Neural progenitor cell (in vitro differentiated cells): ENCODE data around the gene ENTPD7. TPM values are rescaled to one million over a fixed set of nuclear protein-coding genes. Genes with fewer than 3 reads are reported as not detected.

ENCODE experiments used
- DNase-seq: peaks from one replicate; pipeline ENCODE4 v3.0.0-alpha.2; 2016; ENCODE audit warnings: low spot score
- H2AFZ ChIP-seq: fragments of 200-600 bp; sonication (generic); replicated peaks from 2 replicates; pipeline ENCODE4 v1.6.1; 2016; ENCODE audit warnings: antibody characterized with exemption
- H3F3A ChIP-seq: fragments of 200-600 bp; sonication (generic); 2 replicates; pipeline ENCODE4 v1.6.1; 2016; ENCODE audit warnings: antibody characterized with exemption, low read depth
- H3K27ac ChIP-seq: fragments of 200-600 bp; sonication (generic); 2 replicates; pipeline ENCODE4 v1.5.1; 2016; ENCODE audit warnings: mild to moderate bottlenecking
- H3K27me3 ChIP-seq: fragments of 200-600 bp; sonication (generic); 2 replicates; pipeline ENCODE4 v1.6.1; 2016; ENCODE audit warnings: mild to moderate bottlenecking, moderate library complexity
- H3K36me3 ChIP-seq: fragments of 200-600 bp; sonication (generic); 2 replicates; pipeline ENCODE4 v1.5.1; 2016
- H3K4me1 ChIP-seq: fragments of 200-600 bp; sonication (generic); 2 replicates; pipeline ENCODE4 v1.6.1; 2016; ENCODE audit warnings: mixed run types
- H3K4me2 ChIP-seq: fragments of 200-600 bp; sonication (generic); 2 replicates; pipeline ENCODE4 v1.6.1; 2016
- H3K4me3 ChIP-seq: fragments of 200-600 bp; sonication (generic); 2 replicates; pipeline ENCODE4 v1.5.1; 2016
- H3K79me2 ChIP-seq: fragments of 200-600 bp; sonication (generic); 2 replicates; pipeline ENCODE4 v1.6.1; 2016; ENCODE audit warnings: low read depth
- H3K9ac ChIP-seq: fragments of 200-600 bp; sonication (generic); 2 replicates; pipeline ENCODE4 v1.6.1; 2016
- H3K9me3 ChIP-seq: fragments of 200-600 bp; sonication (generic); 2 replicates; pipeline ENCODE4 v1.5.1; 2016; ENCODE audit warnings: low read depth
- H4K20me1 ChIP-seq: fragments of 200-600 bp; sonication (generic); 2 replicates; pipeline ENCODE4 v1.6.1; 2016; ENCODE audit warnings: low read depth
- H3K27ac Mint-ChIP-seq: 3 replicates; pipeline ENCODE4 v1.8.0; 2021; ENCODE audit warnings: mixed read lengths
- H3K27me3 Mint-ChIP-seq: 2 replicates; pipeline ENCODE4 v1.8.0; 2022; ENCODE audit warnings: low read depth, mild to moderate bottlenecking, inconsistent platforms, moderate library complexity, mixed read lengths; ENCODE audit not compliant: insufficient read depth
- H3K36me3 Mint-ChIP-seq: 3 replicates; pipeline ENCODE4 v1.8.0; 2021; ENCODE audit warnings: mixed read lengths
- H3K4me1 Mint-ChIP-seq: 3 replicates; pipeline ENCODE4 v1.8.0; 2021; ENCODE audit warnings: mixed read lengths
- H3K4me3 Mint-ChIP-seq: 3 replicates; pipeline ENCODE4 v1.8.0; 2021; ENCODE audit warnings: mild to moderate bottlenecking, moderate library complexity, mixed read lengths
- H3K9me3 Mint-ChIP-seq: 3 replicates; pipeline ENCODE4 v1.8.0; 2020; ENCODE audit warnings: mixed read lengths
- EZH2 ChIP-seq: fragments of 200-600 bp; sonication (generic); IDR thresholded peaks from 2 replicates; pipeline ENCODE4 v1.6.1; 2017; ENCODE audit warnings: antibody characterized with exemption, mild to moderate bottlenecking, moderate library complexity
- EZH2phosphoT487 ChIP-seq: fragments of 200-600 bp; sonication (generic); IDR thresholded peaks from 2 replicates; pipeline ENCODE4 v1.6.1; 2017; ENCODE audit warnings: antibody characterized with exemption
- total RNA-seq: library from RNA; depleted of rRNA; stranded (reverse); fragments of >200 nt; gene quantifications from 2 replicates; pipeline ENCODE4 v1.2.3, GENCODE V29; 2015; ENCODE audit warnings: low replicate concordance
- TF ChIP-seq, protein P1 (sequence below): fragments of 200-600 bp; sonication (generic); IDR thresholded peaks from 2 replicates; pipeline ENCODE4 v1.5.1; 2017; ENCODE audit warnings: antibody characterized with exemption, mild to moderate bottlenecking

The ENTPD7 gene
- total RNA-seq, 1 donor from 2014 or later = 7.2 TPM

DNA sequence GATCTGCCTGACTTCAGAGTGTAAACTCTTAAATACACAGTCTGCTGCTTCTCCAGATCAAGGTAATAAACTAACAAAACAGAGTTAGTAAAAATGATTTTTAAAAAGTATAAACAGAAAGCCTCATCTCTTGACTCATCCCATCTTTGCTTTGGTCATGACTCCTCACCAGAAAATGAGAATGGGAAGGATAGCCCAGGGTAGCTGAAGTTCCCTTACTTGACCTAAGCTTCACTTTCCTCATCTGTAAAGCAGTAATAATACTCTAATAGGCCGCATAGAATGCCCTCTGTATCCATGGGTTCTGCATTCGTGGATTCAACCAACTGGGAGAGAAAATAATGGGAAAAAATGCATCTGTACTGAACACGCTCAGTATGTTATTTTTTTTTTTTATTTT is 27.8 kb upstream of the ENTPD7 start:
- Histone ChIP-seq H3K79me2 (no peaks in the 10 kb centered on the region), H3K4me2 (no peak overlapping the region), H3K36me3 (no peaks in the 10 kb centered on the region), H4K20me1 (no peaks in the 10 kb centered on the region), H3K4me3 (no peak overlapping the region), H3K27me3 (no peaks in the 10 kb centered on the region), H2AFZ (no peak overlapping the region), H3K4me1 (no peaks in the 10 kb centered on the region), H3K27ac (no peak overlapping the region), H3K9me3 (no peaks in the 10 kb centered on the region), H3F3A (no peaks in the 10 kb centered on the region), H3K9ac (no peak overlapping the region)
- H3K27ac Mint-ChIP-seq = no peak overlapping the region
- H3K9me3 Mint-ChIP-seq = no peaks in the 10 kb centered on the region
- peaks cover 3% of the 10 kb centered on the region for H3K27me3 Mint-ChIP-seq
- no peaks in the 10 kb centered on the region for H3K36me3 Mint-ChIP-seq
- DNase-seq = no peak
- TF ChIP-seq, protein P1, sequence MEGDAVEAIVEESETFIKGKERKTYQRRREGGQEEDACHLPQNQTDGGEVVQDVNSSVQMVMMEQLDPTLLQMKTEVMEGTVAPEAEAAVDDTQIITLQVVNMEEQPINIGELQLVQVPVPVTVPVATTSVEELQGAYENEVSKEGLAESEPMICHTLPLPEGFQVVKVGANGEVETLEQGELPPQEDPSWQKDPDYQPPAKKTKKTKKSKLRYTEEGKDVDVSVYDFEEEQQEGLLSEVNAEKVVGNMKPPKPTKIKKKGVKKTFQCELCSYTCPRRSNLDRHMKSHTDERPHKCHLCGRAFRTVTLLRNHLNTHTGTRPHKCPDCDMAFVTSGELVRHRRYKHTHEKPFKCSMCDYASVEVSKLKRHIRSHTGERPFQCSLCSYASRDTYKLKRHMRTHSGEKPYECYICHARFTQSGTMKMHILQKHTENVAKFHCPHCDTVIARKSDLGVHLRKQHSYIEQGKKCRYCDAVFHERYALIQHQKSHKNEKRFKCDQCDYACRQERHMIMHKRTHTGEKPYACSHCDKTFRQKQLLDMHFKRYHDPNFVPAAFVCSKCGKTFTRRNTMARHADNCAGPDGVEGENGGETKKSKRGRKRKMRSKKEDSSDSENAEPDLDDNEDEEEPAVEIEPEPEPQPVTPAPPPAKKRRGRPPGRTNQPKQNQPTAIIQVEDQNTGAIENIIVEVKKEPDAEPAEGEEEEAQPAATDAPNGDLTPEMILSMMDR = no peak
- TF ChIP-seq EZH2 = no peak
- TF ChIP-seq EZH2phosphoT487 = no peak
- no peaks in the 10 kb centered on the region for H3K4me1 Mint-ChIP-seq
- no peak overlapping the region for H3K4me3 Mint-ChIP-seq

DNA sequence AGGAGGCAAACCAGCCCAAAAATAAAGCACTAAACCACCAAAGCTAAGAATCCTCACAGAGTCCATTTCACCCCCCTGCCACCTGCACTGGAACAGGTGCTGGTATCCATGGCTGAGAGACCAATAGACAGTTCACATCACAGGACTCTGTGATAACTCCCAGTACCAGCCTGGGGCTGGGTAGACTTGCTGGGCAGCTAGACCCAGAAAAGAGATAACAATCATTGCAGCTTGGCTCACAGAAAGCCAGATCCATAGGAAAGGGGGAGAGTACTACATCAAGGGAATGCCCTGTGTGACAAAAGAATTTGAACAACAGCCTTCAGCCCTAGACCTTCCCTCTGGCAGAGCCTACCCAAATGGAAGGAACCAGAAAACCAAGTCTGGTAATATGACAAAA is 25.5 kb upstream of the ENTPD7 start:
- no peak overlapping the region for H3K9ac ChIP-seq
- H3K4me1 ChIP-seq = no peaks in the 10 kb centered on the region
- no peaks in the 10 kb centered on the region for H3K36me3 ChIP-seq
- TF ChIP-seq EZH2phosphoT487 (no peak), EZH2 (no peak)
- TF ChIP-seq, protein P1 = no peak
- H3K4me2 ChIP-seq = no peak overlapping the region
- no peak overlapping the region for H3K27ac ChIP-seq
- peaks cover 11% of the 10 kb centered on the region for H3K27me3 ChIP-seq
- H3K27me3 Mint-ChIP-seq = peaks cover 10% of the 10 kb centered on the region
- DNase-seq = no peak
- no peak overlapping the region for H3K27ac Mint-ChIP-seq
- no peaks in the 10 kb centered on the region for H3K79me2 ChIP-seq
- no peaks in the 10 kb centered on the region for H3K9me3 Mint-ChIP-seq
- no peaks in the 10 kb centered on the region for H3K36me3 Mint-ChIP-seq
- no peak overlapping the region for H2AFZ ChIP-seq
- H3F3A ChIP-seq = no peaks in the 10 kb centered on the region
- H3K4me3 Mint-ChIP-seq = no peak overlapping the region
- H3K4me1 Mint-ChIP-seq = no peaks in the 10 kb centered on the region
- no peak overlapping the region for H3K4me3 ChIP-seq
- H4K20me1 ChIP-seq = no peaks in the 10 kb centered on the region
- H3K9me3 ChIP-seq = no peaks in the 10 kb centered on the region

DNA sequence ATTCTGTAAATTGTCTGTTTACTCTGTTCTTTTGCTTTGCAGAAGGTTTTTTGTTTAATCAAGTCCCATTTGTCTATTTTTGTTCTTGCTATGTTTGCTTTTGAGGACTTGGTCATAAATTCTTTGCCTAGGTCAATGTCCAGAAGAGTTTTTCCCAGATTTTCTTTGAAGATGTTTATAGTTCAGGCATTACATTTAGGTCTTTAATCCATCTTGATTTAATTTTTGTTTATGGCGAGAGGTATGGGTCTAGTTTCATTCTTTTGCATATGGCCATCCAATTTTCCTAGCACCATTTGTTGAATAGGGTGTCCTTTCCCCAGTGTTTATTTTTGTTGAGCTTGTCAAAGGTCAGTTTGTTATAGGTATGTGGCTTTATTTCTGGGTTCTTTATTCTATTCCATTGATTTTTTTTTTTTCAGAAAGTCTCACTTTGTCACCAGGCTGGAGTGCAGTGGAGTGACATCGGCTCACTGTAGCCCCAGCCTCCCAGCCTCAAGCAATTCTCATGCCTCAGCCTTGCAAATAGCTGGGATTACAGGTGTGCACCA is 11.6 kb upstream of the ENTPD7 start:
- TF ChIP-seq EZH2 = no peak
- no peak for TF ChIP-seq EZH2phosphoT487
- TF ChIP-seq, protein P1 = no peak
- H3K4me3 Mint-ChIP-seq = no peak overlapping the region
- no peaks in the 10 kb centered on the region for H3K4me1 Mint-ChIP-seq

More for the DNA sequence above, 11.6 kb upstream of the ENTPD7 start:
- Histone ChIP-seq H3K4me2 (no peak overlapping the region), H2AFZ (no peak overlapping the region), H3K36me3 (no peaks in the 10 kb centered on the region), H3K9ac (no peak overlapping the region), H3K4me3 (no peak overlapping the region), H3K9me3 (no peaks in the 10 kb centered on the region), H3K79me2 (no peaks in the 10 kb centered on the region), H3K27ac (no peak overlapping the region), H3F3A (no peaks in the 10 kb centered on the region), H3K4me1 (no peaks in the 10 kb centered on the region), H4K20me1 (no peaks in the 10 kb centered on the region), H3K27me3 (peaks cover 5% of the 10 kb centered on the region)
- Mint-ChIP-seq H3K27ac (no peak overlapping the region), H3K27me3 (peaks cover 2% of the 10 kb centered on the region), H3K9me3 (peaks cover 20% of the 10 kb centered on the region), H3K36me3 (no peaks in the 10 kb centered on the region)
- DNase-seq = no peak
